C1 segment of cervical spinal cord (tissue), 14 donors: Measurements from ENCODE around the gene PNKD.
"Not testable (repeated sequence)": the region's sequence is repeated elsewhere in the genome, so short reads cannot be mapped to it uniquely, and the experiment has no call there.

ENCODE experiments used
- DNase-seq, 14 donors: peaks; one replicate each; lab custom pipeline; 2025; lab: John Stamatoyannopoulos, UW

The PNKD gene

DNA sequence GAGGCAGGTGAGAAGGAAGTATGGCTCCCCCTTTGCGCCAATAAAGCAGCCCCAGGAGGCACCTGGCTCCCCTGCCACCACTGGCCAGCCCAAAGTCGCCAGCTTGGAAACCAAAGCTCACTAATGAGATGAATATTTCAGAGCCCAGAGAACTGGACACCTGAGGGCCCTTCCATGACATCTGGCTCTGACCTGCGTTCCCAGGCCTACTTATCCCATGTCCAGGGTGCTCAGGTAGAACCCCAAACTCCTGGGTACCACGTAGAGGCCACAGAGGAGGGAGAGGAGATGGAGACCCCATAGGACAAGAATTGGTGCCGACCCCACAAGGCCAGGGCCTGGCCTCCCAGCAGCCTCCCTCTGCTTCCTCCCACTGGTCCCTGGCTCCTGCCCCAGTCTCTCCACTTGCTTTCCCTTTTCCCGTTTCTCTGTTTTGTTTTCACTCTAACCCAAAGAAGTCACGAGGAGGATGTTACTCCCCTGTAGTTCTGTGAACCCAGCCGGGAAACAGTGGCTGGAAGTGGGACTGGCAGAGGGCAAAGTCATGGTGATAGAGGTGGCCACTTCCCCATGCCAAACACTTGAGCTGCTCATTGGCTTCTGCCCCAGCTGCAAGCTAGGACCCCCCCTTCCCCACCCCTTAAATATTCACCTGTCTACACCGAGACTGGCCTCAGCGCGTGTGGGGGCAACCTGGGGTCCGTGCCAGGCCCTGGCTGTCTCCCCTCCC is 21.2 kb downstream of the PNKD start:
- DNase-seq = peak in 10 of 14 donors; percentile 42 to 79 (median 58)

DNA sequence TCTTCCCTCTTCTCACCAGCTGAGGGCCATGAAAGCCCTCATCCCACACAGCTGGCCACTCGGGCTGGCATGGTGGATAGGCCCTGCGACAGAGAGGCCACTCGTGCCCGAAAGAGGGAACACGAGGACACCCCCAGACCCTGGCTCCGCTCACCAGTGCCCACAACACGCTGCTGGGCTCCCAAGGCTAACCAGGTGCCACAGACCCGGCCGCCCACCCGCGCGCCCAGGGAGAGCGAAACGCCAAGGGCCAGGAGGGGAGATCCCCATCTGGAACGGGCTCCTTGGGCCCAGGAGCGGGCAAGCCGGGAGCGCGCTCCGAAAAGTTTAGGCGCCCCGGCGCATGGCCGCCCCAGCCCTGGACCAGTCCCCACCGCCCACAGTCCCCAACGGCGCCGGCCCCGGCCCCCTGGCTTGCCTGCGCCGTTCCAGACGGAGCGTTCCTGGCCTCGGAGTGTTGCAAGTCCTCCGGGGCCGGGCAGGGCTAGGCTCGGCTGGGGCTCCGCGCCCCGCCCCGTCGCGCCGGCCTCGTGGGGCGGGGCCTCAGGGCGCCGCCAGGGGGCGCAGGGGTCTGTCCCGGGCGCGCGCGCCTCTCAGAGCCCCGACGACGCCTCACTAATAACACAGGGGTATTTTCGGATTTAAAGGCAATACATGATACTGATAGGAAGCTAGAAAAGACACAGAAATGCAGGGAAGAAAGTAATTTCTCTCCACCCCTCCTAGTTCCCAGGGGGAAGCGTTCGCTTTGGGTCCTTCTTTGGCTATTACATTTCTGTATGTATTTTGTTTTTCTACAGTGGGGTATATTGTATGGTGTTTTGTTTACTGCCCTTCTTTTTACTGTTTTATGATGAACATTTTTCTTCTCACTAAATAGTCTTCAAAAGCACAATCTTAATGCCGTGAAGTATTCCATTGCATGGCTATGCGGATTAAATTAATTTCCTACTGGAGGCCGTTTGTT is 22.0 kb downstream of the PNKD start, which contains the start of gene TMBIM1:
TSS of gene TMBIM1 (minus strand) at position 456 of the 967 bp plus-strand sequence. CDS start 10,362 bp downstream, outside the sequence.
- peak in 12 of 14 donors; percentile 41 to 82 (median 65) for DNase-seq

DNA sequence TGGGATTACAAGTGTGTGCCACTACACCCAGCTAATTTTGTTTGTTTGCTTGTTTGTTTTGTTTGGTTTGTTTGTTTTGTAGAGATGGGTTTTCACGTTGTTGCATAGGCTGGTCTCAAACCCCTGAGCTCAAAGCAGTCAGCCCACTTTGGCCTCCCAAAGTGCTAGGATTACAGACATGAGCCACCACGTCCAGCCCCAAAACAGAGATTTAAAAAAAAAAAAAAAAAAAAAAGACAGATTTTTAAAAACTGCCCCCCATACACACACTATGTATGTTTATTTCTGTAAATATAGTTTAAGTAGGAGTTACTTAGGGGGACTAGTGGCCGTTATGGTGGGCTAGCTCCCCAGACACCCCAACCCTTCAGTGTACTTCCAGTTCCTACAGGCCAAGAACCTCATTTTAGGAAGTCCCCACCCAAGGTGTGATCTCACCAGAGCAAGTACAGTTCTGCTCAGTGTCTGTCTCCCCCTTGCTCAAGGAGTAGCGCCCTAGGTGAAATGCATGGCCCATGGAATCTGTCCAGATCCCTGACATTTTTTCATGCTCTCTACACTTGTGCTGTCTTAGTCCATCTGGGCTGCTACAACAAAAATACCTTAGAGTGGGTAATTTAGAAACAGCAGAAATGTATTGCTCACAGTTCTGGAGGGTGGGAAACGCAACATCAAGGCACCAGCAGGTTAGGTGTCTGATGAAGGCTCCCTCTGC is 23.6 kb downstream of the PNKD start:
- no peak for DNase-seq

DNA sequence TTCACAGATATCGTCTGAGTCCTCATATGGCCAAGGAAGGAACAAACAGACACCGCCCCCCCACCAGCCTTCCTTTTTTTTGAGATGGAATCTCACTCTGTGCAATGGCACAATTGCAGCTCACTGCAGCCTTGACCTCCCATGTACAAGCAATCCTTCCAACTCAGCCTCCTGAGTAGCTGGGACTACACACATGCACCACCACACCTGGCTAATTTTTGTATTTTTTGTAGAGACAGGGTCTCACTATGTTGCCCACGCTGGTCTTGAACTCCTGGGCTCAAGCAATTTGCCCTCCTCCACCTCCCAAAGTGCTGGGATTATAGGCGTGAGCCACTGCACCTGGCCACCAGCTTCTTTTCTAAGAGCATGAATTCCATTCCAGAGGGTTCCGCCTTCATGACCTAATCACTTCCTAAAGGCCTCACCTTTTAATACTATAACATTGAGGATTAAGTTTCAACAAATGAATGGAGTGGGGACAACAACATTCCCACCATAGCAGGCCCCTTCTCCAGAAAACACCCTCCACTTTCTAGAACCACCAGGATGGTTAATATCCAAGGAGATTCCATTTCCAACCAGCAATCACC is 24.2 kb downstream of the PNKD start:
- no peak for DNase-seq

DNA sequence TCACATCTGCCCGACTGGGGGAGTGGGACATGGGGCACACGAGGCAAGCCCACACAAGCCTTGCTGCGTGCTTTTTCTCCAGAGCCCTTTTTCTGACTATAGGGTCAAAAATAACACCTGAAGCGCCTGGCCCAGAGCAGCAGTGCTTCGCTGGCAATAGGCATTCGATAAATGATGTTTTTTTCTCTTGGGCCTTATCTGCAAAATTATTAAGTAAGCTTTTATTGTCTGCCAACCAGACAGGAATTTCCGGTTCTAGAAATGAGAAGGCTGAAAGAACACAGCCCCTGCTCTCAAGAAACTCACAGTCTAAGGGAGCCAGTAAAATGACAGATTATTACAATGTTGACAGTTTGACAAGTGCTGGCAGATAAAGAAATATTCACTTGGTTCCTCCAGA is 24.7 kb downstream of the PNKD start:
- DNase-seq = no peak

DNA sequence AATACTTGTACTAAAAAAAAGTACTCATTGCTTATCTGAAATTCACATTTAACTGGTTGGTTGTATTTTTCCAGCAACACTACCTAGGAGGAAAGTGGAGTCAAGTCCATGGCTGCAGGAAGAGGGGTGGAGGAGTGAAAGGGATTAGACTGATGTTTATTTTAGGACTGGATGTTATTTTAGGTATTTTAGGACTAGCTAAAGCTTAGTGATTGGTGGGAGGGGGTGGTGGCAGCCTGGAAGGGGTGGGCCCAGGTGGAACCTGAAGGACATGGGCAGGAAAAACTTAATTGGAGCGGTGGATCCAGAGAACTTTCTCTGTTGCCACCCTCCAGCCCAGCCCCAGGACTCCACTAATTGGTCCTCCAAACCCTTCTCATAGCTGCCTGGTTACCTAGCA is 25.9 kb downstream of the PNKD start:
- DNase-seq = no peak

DNA sequence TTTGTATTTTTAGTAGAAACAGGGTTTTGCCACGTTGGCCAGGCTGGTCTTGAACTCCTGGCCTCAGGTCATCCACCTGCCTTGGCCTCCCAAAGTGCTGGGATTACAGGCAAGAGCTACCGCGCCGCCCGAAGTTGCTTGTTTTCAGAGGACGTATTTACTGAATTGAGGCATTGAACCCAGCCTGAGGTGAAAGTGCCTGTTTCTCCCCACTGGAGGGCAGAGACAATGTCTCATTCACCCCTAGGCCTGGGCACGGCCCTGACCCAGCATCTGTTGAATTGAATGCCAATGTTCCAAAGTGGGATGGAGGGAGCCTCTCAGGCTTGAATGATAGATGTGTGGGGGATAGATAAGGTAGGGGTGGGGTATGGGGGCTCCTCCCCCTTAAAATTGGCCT is 26.5 kb downstream of the PNKD start:
- peak in 10 of 14 donors; percentile 13 to 52 (median 41) for DNase-seq

DNA sequence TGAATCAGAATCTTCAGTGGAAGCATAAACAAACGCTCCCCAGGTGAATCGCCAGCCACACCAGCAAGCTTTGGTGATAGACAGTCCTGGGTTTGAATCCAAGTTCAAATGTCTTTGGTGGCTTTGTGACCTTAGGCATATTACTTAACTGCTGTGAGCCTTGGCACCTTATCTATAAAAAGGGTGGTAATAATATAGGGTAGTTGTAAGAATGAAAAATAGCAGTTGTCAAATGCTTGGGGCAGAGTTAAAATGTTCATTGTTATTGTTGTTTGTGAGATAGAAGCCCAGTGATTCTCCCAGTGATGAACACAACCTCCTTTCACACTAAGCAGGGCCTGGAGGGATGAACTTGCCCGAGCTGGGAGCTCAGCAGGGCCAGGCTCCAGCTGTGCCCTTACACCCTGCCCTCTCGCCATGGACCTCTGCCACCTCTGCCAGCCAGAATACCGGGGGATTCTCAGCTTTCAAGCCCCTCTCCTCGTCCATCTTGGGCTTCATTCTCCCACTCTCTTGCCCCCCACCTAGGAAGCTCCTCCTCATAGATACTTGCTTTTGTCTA is 28.1 kb downstream of the PNKD start:
- DNase-seq = peak in 6 of 14 donors; percentile 17 to 37 (median 26)

DNA sequence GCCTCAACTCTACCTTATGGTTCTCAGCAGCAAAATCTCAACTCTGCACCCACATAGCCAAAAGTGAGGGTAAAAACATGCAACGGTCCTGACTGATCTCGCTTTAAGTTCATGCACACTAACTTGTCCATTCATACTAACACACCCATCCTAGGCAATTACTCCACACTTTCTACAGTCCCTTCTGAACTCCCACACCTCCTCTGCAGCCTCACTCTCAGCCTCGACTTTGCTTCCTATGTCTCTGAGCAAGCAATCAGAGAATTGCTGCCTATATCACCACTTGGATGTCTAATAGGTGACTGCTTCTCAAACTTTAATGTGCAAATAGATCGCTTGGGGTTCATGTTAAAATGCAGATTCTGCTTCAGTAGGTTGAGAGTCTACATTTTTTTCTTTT is 29.8 kb downstream of the PNKD start:
- DNase-seq = no peak

DNA sequence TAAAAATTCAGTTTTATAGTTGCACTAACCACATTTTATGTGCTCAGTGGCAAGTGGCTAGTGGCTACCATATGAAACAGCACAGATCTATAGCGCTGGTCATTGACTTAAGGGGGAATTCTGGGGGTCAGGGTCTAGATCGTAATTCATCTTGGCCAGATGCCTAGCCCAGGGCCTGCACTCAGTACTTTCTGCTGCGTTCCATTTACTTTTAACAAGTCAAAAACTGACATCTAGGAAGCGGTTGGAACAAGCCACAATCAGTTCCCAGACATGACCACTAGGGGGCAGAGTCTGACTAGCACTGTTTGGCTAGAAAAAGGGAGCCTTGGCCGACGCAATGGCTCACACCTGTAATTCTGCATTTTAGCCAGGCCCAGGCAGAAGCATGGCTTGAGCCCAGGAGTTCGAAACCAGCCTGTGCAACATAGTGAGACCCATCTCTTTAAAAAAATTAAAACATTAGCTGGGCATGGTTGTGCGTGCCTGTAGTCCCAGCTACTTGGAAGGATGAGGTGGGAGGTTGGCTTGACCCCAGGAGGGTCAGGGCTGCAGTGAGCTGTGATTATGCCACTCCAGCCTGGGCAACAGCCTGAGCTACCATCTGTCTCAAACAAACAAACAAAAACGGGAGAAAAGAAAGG is 31.0 kb downstream of the PNKD start:
- peak in 12 of 14 donors; percentile 32 to 82 (median 67) for DNase-seq

DNA sequence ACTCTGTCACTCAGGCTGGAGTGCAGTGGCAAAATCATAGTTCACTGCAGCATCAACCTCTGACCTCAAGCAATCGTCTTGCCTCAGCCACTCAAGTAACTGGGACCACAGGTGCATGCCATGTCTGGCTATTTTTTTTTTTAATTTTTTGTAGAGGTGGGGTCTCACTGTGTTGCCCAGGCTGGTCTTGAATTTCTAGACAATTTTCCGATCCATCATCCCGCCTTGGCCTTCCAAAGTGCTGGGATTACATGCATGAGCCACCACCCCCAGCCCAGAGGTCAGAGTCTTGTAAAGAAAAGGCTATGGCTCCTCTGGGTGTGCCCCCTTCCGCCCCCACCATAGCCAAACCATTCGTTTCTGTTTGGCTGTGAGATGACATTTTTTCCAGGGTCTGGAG is 35.1 kb downstream of the PNKD start:
- DNase-seq = no peak

DNA sequence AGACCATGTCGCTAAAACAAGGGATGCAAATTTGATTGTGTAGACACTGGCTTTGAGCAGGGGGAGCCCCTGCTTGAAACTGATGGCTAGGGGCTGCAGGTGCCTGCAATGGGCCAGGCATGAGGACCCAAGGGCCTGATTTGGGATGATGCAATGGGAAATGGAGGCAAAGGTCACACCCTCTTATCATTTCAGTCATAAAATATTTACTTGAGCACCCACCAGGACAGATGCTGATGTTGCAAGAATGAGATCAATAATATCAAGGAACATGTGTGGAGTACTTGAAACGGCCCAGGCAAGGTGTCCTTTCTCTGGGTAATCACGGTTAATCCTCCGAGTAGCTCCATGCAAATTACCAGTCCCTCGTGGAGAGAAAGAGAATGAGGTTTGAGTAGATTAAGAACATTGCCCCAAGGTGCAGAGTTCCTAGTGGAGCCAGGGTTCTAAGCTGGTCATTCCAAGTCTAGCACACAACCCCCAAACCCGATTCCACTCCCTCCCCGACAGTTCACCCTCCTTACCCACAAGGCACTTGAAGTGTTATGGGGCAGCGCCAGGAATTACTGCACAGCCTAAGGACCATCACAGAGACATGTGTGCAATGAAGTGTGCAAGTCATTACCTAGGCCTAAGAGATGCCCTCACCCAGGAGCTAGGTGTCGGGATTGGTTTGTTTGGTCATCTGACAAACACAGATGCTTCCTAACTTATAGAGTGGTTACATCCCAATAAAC is 36.0 kb downstream of the PNKD start:
- DNase-seq = no peak

DNA sequence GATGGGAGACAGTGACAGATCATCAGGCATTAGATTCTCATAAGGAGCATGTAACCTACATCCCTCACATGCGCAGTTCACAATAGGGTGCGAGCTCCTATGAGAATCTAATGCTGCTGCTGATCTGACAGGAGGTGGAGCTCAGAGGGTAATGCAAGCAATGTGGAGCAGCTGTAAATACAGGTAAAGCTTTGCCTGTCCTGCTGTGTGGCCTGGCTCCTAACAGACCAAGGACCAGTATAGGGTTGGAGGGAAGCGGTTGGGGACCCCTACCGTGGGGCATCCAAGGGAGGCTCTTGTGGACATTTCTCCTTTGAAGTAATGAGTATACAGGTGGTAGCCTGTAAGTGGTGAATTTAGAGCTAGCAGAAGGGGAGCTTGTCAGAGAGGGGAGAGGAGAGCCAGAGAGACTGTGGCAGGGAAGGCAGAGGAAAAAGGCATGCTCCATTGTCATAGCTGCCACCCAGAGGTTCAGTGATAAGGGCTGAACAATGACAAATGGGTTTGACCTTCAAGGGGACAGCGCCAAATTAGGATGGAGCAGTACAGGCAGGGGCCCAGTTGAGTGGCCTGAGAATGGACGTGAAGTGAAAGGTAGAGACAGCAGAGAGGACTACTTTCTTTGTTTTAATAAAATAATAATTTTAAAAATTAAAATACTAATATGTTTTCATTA is 37.2 kb downstream of the PNKD start:
- DNase-seq = no peak

DNA sequence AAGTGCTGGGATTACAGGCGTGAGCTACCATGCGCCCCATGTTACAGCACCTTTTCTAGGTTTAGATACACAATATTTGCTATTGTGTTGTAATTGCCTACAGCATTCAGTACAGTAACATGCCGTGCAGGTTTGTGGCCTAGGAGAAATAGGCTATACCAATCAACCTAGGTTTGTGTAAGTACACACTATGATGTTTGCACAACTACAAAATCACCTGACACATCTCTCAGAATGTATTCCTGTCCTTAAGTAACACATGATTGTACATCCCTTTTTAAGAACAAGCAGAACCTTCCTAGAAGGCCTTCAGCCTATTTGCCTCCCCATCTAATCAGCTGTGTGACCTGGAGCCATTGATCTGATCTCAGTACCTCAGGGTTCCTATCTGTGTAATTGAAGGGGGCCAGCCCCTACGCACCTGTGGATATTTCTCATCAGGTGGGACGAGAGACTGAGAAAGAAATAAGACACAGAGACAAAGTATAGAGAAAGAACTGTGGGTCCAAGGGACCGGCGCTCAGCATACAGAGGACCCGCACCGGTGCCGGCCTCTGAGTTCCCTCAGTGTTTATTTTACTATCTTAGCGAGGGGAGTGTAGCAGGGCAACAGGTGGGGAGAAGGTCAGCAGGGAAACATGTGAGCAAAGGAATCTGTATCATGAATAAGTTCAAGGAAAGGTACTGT is 40.7 kb downstream of the PNKD start:
- no peak for DNase-seq

DNA sequence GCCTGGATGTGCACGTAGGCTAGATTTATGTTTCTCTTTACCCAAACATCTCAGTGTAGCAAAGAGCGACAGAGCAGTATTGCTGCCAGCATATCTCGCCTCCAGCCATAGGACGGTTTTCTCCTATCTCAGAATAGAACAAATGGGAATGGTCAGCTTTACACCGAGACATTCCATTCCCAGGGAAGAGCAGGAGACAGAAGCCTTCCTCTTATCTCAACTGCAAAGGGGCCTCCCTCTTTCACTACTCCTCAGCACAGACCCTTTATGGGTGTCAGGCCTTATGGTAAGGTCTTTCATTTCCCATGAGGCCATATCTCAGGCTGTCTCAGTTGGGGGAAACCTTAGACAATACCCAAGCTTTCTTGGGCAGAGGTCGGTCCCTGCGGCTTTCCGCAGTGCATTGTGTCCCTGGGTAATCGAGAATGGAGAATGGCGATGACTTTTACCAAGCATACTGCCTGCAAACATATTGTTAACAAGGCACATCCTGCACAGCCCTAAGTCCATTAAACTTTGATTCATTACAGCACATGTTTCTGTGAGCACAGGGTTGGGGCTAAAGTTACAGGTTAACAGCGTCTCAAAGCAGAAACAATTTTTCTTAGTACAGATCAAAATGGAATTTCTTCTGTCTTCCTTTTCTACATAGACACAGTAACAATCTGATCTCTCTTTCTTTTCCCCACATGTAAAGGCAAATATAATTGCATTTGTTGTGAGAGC is 41.4 kb downstream of the PNKD start:
- not testable (repeated sequence) for DNase-seq

DNA sequence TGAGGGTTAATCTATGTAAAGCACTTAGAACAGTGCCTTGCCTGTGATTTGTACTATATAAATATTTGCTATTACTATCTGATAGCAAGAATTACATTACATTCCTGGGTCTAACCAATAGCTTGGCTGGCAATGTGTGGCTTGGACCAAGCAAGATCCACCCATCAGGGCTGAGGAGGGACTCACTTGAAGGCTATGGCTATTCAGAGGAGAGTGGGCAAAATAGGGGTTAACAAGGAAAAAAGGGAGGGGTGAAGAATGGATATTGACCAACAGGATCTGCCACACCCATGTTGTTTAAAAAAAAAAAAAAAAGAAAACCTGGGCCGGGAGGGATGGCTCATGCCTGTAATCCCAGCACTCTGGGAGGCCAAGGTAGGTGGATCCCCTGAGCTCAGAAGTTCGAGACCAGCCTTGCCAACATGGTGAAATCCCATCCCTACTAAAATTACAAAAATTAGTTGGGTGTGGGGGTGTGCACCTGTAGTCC is 42.0 kb downstream of the PNKD start:
- no peak for DNase-seq

DNA sequence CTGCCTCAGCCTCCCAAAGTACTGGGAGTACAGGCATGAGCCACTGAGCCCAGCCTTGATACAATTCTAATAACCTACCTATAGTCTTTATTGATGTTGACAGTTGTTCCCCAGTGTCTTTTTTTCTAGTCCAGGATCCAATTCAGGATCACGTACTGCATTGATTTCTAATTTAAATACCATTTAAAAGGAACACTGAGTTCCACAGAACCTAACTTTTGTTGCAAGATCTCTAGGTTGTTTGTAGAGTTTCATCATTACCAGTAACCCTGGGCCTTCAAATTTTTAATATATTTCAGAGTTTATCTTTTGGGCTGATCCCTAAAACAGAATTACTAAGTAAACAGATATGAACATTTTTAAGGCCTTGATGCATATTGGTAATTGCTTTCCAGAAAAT is 43.0 kb downstream of the PNKD start:
- no peak for DNase-seq

DNA sequence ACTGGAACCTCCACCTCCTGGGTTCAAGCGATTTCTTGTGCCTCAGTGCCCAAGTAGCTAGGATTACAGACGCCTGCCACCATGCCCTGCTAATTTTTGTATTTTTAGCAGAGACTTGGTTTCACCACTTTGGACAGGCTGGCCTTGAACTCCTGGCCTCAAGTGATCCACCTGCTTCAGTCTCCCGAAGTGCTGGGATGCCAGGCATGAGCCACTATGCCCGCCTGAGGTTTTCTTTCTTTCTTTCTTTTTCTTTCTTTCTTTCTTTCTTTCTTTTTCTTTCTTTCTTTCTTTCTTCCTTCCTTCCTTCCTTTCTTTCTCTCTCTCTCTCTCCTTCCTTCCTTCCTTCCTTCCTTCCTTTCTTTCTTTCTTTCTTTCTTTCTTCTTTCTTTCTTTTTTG is 44.4 kb downstream of the PNKD start:
- not testable (repeated sequence) for DNase-seq
